Cerebellar nuclear complex (tissue), 1 donor: ENCODE measurements around the gene NIPBL.
A peak's percentile ranks its signal among the peaks of the same experiment; 100 is the strongest.
"Not testable (repeated sequence)": the region's sequence is repeated elsewhere in the genome, so short reads cannot be mapped to it uniquely, and the experiment has no call there.

Experiments used
- DNase-seq, 2 experiments: peaks; one replicate each; lab custom pipeline; 2025; lab: John Stamatoyannopoulos, UW

The NIPBL gene

DNA sequence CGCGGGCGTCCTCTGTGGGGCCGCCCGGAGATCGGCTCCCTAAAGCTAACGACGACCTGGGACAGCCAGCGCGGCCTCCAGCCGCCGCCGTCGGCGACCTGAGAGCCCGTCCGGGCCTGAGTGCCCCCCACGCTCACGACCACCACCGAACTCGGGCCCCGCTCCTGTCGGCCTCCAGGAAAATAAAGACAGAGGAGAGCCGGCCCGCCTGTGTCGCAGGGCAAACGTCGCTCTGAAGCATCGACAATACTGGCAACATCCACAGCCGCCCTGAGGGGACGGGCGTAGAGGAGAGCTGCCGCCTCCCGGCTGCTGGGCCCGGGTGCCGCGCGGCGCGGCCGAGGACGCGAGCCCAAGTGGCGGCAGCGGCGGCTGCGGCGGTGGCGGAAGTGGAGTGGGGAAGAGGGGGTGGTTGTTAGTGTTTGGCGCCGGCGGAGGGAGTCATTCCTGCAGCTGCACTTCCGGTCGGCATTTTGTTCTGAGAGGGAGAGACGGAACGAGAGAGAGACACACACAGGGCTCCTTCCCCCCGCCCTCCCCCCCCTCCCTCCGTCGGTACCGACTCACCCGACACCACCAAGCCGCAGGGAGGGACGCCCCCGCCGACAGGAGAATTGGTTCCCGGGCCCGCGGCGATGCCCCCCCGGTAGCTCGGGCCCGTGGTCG is at the start of gene NIPBL:
NIPBL (plus strand) TSS at position 471 of the 666 bp plus-strand sequence. CDS start 76,928 bp downstream, outside the sequence.
- peak in 1 of 2 experiments; percentile 49 for DNase-seq

- DNase-seq = no peak
These were observed 44.3 kb upstream of the NIPBL start for GRCh38 chr5:36832274-36832673.

- DNase-seq = no peak
These were observed 39.7 kb upstream of the NIPBL start for GRCh38 chr5:36836831-36837230.

DNA sequence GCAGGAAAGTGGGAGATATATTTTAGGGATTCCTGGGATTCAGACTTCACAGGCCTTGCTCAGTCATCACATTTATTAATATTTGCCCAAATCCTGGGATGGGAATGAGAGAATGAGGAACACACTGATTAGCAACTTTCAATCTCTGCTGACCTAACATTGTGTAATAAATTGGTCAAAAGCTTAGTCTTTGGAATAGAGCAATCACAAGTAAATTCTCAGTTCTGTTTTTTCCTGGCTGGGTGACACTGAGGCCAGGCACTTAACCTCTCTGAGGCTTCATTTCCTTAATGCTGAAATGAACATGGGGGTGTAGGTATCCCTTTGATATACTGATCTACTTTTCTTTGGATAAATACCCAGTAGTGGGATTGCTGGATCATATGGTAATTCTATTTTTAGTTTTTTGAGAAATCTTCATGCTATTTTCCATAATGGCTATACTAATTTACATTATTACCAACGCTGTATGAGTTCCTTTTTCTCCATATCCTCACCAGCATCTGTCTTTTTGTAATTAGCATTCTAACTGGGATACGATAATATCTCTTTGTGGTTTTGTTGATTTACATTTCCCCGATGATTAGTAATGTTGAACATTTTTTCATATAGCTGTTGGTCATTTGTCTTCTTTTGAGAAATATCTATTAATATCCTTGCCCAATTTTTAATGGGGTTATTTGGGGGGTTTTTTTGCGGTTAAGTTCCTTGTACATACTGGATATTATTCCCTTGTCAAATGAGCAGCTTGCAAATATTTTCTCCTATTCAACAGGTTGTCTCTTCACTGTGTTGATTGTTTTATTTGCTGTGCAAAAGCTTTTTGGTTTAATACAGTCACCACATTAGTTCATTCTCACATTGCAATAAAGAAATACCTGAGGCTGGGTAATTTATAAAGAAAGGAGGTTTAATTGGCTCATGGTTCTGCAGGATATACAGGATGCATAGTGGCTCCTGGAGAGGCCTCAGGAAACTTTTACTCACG is 36.8 kb upstream of the NIPBL start:
- DNase-seq = no peak

DNA sequence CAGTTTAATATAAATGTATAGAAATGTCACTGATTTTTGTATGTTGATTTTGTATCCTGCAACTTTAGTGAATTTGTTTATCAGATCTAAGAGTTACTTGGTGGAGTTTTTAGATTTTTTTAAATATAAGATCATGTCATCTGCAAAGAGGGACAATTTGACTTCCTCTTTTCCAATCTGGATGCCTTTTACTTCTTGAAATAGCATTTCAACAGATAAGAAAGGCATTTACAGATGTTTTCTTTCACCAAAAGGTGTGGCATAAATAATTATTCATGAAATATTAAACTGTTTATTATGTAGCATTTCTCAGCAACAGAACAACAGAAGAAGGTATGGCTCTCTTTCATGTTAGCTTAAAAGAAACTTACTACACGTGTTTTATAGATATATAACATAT is 34.9 kb upstream of the NIPBL start:
- DNase-seq = no peak

DNA sequence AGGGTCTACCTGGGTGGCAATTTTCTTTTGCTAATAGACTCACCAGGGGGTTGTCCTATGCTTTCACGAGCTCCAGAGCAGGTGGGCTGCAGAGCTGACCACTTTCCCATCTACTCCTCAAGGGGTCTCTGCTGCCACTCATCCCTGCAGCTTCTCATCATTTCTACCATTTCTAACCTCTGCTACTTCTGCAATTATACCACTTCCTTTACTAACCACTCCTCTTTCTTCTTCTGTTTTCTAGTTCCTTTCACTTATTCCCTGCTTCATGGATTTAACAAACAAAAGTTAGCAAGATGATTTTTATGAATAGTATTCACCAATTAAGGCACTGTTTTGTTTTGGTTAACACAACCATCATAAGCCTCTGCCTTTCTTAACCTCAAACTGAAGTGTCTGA is 34.5 kb upstream of the NIPBL start:
- no peak for DNase-seq

GRCh38 chr5:36844305-36844704 is 32.3 kb upstream of the NIPBL start:
- no peak for DNase-seq

DNA sequence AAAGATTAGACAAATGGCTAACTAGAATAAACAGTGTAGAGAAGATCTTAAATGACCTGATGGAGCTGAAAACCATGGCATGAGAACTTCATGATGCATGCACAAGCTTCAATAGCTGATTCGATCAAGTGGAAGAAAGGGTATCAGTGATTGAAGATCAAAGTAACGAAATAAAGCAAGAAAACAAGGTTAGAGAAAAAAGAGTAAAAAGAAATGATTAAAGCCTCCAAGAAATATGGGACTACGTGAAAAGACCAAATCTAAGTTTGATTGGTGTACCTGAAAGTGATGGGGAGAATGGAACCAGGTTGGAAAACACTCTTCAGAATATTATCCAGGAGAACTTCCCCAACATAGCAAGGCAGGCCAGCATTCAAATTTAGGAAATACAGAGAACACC is 28.0 kb upstream of the NIPBL start:
- not testable (repeated sequence) for DNase-seq

DNA sequence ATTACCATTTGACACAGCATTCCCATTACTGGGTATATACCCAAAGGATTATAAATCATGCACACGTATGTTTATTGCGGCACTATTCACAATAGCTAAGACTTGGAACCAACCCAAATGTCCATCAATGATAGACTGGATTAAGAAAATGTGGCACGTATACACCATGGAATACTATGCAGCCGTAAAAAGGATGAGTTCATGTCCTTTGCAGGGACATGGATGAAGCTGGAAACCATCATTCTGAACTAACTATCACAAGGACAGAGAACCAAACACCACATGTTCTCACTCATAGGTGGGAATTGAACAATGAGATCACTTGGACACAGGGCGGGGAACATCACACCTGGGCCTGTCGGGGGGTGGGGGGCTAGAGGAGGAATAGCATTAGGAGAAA is 23.7 kb upstream of the NIPBL start:
- not testable (repeated sequence) for DNase-seq

GRCh38 chr5:36854402-36855140 is 22.0 kb upstream of the NIPBL start:
- DNase-seq = no peak

DNA sequence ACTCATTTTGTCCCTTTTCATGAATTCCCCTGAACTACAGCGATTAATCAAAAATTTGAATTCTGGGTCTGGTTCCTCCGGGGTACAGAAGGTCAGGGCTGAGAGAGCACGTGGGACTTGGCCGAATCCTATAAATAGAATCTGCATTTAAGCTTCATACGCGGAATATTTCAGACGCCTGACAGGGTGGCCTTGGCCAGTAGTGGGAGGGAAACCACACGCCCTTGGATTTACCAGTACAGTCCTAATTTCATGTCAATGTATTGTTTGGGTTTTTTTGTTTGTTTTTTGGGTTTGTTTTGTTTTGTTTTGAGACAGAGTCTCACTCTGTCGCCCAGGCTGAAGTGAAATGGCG is 21.5 kb upstream of the NIPBL start:
- no peak for DNase-seq

DNA sequence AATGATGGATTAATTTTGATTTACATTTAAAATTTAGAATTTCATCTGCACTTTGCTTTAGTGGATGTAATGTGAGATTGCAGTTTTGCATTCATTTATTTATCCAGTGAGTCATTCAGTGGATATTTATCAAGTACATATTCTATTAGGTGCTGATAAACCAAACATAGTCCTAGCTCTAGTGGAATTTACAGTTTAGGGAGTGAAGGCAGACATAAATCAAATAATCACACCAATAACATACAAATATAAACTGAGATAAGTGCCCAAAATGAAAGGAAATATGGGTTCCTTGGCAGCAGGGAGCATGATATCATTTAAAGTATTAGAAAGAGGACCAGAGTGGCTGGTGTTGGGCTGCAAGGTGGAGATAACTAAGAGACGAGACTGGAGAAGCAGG is 14.7 kb upstream of the NIPBL start:
- DNase-seq = no peak

GRCh38 chr5:36870399-36871040 is 6.0 kb upstream of the NIPBL start:
- DNase-seq = no peak

GRCh38 chr5:36874465-36874864 is 2.1 kb upstream of the NIPBL start:
- no peak for DNase-seq

DNA sequence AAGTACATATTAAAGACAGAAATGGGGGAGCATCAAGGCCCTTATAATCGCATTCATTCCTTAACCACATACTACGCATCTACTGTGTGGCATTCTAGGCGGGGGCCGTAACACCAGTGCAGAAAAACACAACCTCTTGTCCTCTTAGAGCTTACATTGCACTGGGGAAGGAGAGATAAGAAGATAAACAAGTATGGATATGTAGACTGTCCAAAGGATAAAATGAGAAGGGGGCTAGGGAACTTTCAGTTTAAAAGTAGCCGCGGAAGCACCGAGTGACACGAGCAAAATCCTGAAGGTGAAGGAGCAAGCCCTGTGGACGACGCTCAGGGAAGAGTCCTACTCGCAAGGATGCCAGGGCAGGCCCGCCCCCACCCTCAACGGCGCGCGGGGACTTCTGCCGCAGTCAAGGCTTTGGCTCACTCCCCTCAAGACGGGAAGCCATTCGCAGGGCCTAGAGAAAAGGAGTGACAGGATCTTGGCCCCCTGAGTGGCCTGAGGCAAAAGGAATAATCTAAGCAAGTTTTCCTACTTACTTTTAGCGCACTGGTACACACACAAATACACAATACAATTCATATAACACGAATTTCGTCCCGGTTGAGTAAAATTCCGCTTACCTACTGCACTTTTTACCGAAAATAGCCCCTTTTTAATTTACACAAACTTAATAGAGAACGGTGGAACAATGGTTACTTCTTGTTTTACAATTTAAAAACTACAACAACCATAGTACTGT is 1.3 kb upstream of the NIPBL start:
- DNase-seq = no peak

GRCh38 chr5:36875790-36876298 is 725 bp upstream of the NIPBL start:
- peak in 1 of 2 experiments; percentile 11 for DNase-seq

DNA sequence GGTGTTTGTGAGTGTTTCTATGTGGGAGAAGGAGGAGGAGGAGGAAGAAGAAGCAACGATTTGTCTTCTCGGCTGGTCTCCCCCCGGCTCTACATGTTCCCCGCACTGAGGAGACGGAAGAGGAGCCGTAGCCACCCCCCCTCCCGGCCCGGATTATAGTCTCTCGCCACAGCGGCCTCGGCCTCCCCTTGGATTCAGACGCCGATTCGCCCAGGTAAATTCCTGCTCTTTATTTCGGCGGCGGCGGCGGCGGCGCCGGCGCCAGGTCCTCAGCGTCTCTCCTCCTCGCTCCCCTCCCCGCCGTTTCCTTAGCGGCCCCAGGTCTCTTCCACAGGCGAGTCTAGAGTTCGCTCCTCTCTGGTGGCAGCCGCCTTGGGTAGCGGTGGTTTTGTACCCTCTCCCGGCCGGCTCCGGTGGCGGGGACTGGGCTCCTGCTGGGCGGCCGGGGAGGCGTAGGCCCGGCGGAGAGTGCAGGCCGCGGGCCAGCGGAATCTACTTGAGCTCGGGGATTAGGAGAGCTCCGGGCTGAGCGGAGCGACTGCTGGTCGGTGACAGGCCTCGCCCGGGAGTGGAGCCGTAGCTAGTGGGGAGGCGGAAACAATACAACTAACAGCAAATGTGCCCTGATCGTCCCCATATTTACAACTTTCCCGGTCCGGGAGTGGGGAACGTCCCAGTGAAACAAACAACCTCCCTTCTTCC is 547 bp downstream of the NIPBL start:
- peak in 1 of 2 experiments; percentile 22 for DNase-seq

DNA sequence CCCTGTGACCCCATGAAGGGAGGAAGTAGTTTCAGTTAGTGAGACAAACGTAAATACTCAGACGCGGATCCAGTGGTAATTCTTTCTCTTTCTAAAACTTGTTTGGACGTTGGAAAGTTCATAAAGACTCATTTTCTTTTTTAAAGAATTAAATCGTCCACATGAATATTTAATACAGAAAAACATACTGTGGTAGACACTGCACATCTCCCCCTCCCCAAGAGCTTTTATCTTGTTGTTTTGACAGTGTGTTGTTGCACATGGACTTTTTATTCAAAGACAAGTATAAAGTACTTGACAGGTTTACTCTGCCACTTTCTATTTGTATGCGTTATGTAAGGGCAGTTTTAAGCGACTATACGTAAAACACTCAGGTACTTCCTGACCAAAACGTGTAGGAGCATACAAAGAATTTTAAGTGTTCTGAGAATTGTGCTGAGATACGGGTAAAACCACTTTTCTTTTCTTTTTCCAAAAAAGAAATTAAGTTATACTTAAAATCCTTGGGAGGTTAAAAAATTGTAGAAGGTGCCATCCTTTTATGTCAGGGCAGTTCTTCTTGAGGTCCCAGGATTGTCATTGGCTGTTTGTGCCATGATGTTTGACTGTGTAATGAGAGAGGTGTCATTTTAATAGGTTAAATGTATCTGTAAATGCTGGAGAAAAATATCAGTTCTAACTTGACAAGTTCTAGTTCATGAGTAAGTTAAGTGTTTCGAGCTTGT is 1.3 kb downstream of the NIPBL start:
- no peak for DNase-seq

DNA sequence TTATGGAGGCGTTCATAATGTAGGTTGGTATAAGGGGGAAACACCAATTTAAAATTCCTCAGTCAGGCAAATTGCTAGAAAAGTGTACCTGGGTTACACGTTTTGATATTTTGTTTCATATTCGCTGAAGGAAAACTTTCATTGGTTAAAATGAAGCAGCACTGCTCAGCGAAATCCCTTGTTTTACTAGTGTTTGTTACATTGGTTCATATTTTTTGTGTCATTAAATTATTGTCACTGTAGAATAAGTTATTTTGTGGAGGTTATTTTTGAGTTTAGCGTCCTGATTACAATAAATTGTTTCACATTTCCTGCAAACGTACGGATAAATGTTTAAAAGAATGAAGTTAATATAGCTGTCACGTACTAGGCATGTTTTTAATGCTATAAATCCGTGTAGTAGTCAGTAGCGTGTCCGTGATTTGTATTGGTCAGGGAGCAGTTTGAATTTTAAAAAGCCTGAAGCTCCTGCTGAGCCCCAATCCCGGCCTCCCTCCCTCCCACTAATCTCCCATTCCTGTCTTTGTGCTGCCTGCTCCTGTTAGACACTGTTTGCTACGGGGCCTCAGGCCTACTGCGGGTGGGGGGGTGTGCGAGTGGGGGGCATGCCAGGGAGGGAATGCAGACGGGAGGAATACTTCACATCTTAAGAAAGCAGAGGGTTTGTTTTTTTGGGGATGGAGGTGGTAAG is 2.0 kb downstream of the NIPBL start:
- no peak for DNase-seq
